GM19193 (cell line): Measurements from ENCODE around the gene EMILIN3.

ENCODE experiments used
- POLR2A ChIP-seq: IDR thresholded peaks from 4 replicates; pipeline ENCODE4 v1.6.1; 2011; ENCODE audit not compliant: insufficient read depth, insufficient read length; ENCODE audit errors: extremely low read depth

Gene EMILIN3

GRCh38 chr20:41349266-41349665 is 17.4 kb downstream of the EMILIN3 start:
- no peak for TF ChIP-seq POLR2A

- TF ChIP-seq POLR2A = no peak
Measured at GRCh38 chr20:41348430-41349172, 18.0 kb downstream of the EMILIN3 start.

- TF ChIP-seq POLR2A = no peak
Measured at GRCh38 chr20:41347523-41348429, 18.8 kb downstream of the EMILIN3 start.

- TF ChIP-seq POLR2A = no peak
Measured at GRCh38 chr20:41345729-41346067, 20.9 kb downstream of the EMILIN3 start.

DNA sequence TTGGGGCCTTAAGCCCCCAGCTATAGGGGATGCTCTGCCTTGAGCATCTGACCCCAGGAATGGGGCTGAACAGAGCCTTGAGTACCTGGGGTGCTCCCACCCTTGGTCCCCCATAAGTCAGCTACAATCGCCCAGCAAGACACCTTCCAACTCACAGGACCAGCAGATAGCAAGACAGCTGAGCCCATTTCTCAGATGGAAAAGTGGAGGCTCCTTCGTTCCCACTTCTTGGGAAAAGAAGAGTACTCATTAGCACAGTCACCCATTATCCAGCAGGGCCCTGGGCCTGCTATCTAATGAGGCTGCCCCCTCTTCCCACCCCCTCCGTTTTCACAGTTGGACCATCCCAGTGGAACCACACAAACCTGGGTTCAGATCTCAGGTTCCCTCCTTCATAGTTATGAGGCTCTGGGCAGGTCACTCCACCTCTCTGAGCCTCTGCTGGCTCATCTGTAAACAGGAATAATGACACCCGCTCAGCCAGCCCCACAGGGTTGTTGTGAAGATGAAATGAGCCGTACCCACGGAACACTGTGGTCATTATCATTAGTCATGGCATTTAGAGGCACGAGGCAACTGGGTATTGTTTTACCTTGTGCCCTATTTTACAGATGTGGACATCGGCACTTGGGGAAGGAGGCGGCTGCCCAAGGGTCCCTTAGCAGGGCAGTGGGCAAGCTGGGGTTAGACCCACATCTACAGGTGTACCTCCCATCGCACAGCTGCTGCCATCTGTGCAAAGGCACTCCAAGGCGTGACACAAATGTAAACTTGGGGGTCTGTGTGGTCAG is 21.5 kb downstream of the EMILIN3 start:
- TF ChIP-seq POLR2A = no peak

GRCh38 chr20:41344477-41344876 is 22.1 kb downstream of the EMILIN3 start:
- TF ChIP-seq POLR2A = no peak

DNA sequence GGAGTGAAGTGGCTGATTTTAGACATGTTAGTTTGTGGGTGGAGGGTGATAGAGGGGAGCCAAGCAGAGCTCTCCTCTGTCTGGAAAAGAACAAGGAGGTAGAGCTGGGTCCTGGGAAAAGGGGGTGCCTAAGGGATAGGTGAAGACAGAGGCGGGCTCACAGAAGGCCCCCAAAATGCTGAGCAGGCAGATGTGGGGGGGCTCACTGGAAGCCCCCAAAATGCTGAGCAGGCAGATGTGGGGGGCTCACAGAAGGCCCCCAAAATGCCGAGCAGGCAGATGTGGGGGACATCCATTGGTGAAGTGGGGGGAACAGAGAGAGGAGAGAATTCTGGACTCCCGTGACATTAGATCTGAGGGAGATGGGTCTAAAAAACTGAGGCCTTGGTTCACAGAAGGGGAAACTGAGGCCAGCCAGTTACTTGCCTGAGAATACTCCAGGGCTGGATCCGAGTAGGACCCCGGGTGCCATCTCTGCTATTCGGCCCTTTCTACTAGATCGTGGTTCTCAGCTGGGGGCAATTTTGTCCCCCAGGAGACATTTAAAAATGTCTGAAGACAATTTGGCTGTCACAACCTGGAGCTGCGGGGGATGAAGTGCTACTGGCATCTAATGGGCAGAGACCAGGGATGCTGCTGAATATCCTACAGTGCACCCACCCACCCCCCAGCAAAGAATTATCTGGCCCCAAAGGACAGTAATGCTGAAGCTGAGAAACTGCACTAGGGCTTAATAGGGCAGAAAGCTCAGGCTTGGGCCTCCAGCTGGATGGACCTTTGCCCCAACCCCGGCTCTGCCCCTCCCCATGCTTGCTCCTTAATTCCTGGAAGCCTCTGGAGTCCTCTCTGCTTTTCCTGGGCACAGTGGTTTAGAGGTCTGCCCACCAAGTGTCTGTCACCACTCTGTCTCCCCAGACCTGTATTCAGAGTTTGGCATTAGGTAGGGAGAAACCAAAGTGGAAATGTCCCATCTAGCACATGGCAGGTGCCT is 23.8 kb downstream of the EMILIN3 start:
- TF ChIP-seq POLR2A = no peak

- no peak for TF ChIP-seq POLR2A
Measured at GRCh38 chr20:41340327-41341055, 26.1 kb downstream of the EMILIN3 start, which contains the start of gene LPIN3. LPIN3 (plus strand) TSS chr20:41340821; CDS start chr20:41345804, 4,983 bp downstream.

GRCh38 chr20:41339957-41340326 is 26.7 kb downstream of the EMILIN3 start:
- no peak for TF ChIP-seq POLR2A

DNA sequence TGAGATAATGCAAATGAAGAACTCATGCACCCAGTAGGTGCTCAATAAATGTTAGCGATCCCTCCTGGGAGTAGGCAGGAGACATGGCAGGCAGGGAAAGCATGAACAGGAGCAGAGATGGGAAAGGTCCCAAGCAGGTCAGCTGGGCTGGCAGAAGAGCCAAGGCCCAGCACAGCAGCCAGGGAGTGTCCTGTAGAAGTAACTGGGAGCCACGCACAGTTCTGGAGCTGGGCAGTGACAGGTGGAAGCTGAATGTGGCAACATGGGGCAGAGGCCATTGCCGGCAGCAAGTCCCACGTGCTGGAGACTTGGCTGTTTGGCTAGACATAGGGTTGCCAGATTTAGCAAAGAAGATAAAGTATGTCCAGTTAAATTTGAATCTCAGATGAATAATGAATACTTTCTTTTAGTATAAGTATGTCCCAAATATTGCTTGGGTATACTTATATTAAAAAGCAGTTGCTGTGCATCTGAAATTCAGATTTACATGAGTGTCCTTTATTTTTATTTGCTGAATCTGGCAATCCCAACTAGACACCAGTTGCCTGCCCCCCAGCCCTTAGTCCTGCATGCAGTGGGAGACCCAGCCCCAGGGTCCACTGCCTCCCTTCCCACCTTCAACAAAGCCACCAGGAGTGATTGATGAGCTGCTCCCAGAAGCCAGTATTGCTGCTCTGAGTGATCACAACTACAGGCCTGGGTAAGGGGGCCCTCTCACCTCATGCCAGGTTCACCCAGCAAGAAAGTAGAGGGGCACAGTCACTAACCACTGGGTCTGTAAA is 29.7 kb downstream of the EMILIN3 start:
- no peak for TF ChIP-seq POLR2A

DNA sequence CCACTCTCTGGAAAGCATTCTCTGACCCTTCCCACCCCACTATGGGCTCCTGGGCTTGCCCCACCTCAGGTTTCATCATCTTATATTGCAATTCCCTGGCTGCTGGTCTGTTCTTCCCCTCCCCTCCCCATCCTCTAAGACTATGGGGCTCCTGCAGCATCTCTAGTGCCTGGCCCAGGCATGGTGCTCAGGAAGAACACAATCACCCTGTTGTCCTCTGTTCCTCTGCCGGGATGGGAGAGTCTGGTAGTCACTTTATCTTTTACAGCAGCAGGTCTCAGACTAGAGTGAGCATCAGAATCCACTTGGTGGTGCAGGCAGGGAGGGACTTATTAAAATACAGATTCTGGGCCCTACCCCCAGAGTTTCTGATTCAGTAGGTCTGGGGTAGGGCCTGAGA is 31.0 kb downstream of the EMILIN3 start:
- no peak for TF ChIP-seq POLR2A
